RWPE2 (cell line): Measurements from ENCODE around the gene RAB44.

ENCODE experiments used
- ATAC-seq: fragments of 200-7000 bp; cut with Tn5 transposase; 3 replicates; pipeline ENCODE4 v1.9.1; 2021; ENCODE audit warnings: low read depth
- DNase-seq: peaks from one replicate; pipeline ENCODE4 v3.0.0-alpha.2; 2020; ENCODE audit warnings: low spot score
- H3K27ac ChIP-seq: fragments of 450-650 bp; 2 replicates; pipeline ENCODE4 v1.5.1; 2017; ENCODE audit warnings: mild to moderate bottlenecking; ENCODE audit not compliant: poor library complexity, severe bottlenecking
- H3K27me3 ChIP-seq: fragments of 250-450 bp; sonication (Bioruptor Pico); 2 replicates; pipeline ENCODE4 v1.5.1; 2021; ENCODE audit warnings: mild to moderate bottlenecking, moderate library complexity; ENCODE audit not compliant: insufficient read depth, poor library complexity, severe bottlenecking
- H3K36me3 ChIP-seq: fragments of 250-450 bp; sonication (Bioruptor Pico); 2 replicates; pipeline ENCODE4 v1.5.1; 2020; ENCODE audit warnings: low read depth, mild to moderate bottlenecking, moderate library complexity
- H3K4me1 ChIP-seq: fragments of 250-450 bp; sonication (Bioruptor Pico); 2 replicates; pipeline ENCODE4 v1.5.1; 2021; ENCODE audit warnings: mild to moderate bottlenecking, moderate library complexity; ENCODE audit not compliant: insufficient read depth, poor library complexity, severe bottlenecking
- H3K4me3 ChIP-seq: fragments of 250-450 bp; sonication (Bioruptor Pico); 2 replicates; pipeline ENCODE4 v1.5.1; 2021; ENCODE audit warnings: mild to moderate bottlenecking, moderate library complexity; ENCODE audit not compliant: severe bottlenecking
- H3K9me3 ChIP-seq: fragments of 250-450 bp; sonication (Bioruptor Pico); 2 replicates; pipeline ENCODE4 v1.5.1; 2021; ENCODE audit warnings: mild to moderate bottlenecking, moderate library complexity; ENCODE audit not compliant: severe bottlenecking
- CTCF ChIP-seq: fragments of 450-650 bp; IDR thresholded peaks from one replicate; pipeline ENCODE4 v1.5.1; 2017; ENCODE audit warnings: mild to moderate bottlenecking, moderate library complexity; ENCODE audit not compliant: poor library complexity, severe bottlenecking

The RAB44 gene

GRCh38 chr6:36678488-36679042 lies 19.1 kb upstream of the RAB44 start, which contains the start of gene CDKN1A:
TSS of gene CDKN1A (plus strand) at chr6:36678714. CDS start at chr6:36684102, 5,388 bp downstream.
- H3K4me1 ChIP-seq: peaks cover 56% of the 10 kb centered on the region
- peak; percentile 86 for DNase-seq
- peak within 1 kb of the TSS; percentile 75 for H3K4me3 ChIP-seq
- H3K27ac ChIP-seq: peak within 1 kb of the TSS; percentile 95
- no peaks in the 10 kb centered on the region for H3K9me3 ChIP-seq
- peak; percentile 70 for ATAC-seq
- H3K27me3 ChIP-seq: no peaks in the 10 kb centered on the region
- TF ChIP-seq CTCF: no peak
- peaks cover 33% of the 10 kb centered on the region for H3K36me3 ChIP-seq

- Histone ChIP-seq H3K4me1 (peaks cover 56% of the 10 kb centered on the region), H3K4me3 (peak overlapping the region; percentile 75), H3K9me3 (no peaks in the 10 kb centered on the region), H3K36me3 (peaks cover 40% of the 10 kb centered on the region), H3K27me3 (no peaks in the 10 kb centered on the region), H3K27ac (peak overlapping the region; percentile 95)
- TF ChIP-seq CTCF: no peak
- ATAC-seq (no peak), DNase-seq (no peak)
These were observed 18.4 kb upstream of the RAB44 start for GRCh38 chr6:36679043-36679833.

GRCh38 chr6:36682328-36683144 lies 15.1 kb upstream of the RAB44 start:
- Histone ChIP-seq H3K27me3 (no peaks in the 10 kb centered on the region), H3K27ac (peak overlapping the region; percentile 95), H3K4me3 (no peak overlapping the region), H3K9me3 (no peaks in the 10 kb centered on the region), H3K4me1 (peaks cover 27% of the 10 kb centered on the region), H3K36me3 (peaks cover 73% of the 10 kb centered on the region)
- no peak for TF ChIP-seq CTCF
- DNase-seq: peak; percentile 95
- peak; percentile 52 for ATAC-seq

- ATAC-seq (no peak), DNase-seq (no peak)
- no peaks in the 10 kb centered on the region for H3K9me3 ChIP-seq
- no peaks in the 10 kb centered on the region for H3K27me3 ChIP-seq
- H3K4me1 ChIP-seq: peaks cover 20% of the 10 kb centered on the region
- no peak for TF ChIP-seq CTCF
- H3K27ac ChIP-seq: peak overlapping the region; percentile 95
- peaks cover 75% of the 10 kb centered on the region for H3K36me3 ChIP-seq
- H3K4me3 ChIP-seq: no peak overlapping the region
These were observed 14.4 kb upstream of the RAB44 start for GRCh38 chr6:36683145-36683655.
